Fibroblast of pulmonary artery (primary cell): ENCODE results near the gene CAND1.

ENCODE experiments used
- DNase-seq: peaks from one replicate; pipeline ENCODE4 v3.0.0-alpha.2; 2010; ENCODE audit warnings: low read depth
- H3K4me3 ChIP-seq: replicated peaks from 2 replicates; pipeline ENCODE4 v1.5.1; 2011; ENCODE audit warnings: low read depth, mild to moderate bottlenecking, control low read depth, low read length, moderate library complexity
- CTCF ChIP-seq: IDR thresholded peaks from 2 replicates; pipeline ENCODE4 v1.5.1; 2011; ENCODE audit warnings: mild to moderate bottlenecking, control low read depth, low read length, inconsistent platforms; ENCODE audit errors: missing control alignments

The CAND1 gene

GRCh38 chr12:67243260-67243659 is 25.9 kb upstream of the CAND1 start:
- no peak overlapping the region for H3K4me3 ChIP-seq
- no peak for TF ChIP-seq CTCF
- DNase-seq, result no peak

DNA sequence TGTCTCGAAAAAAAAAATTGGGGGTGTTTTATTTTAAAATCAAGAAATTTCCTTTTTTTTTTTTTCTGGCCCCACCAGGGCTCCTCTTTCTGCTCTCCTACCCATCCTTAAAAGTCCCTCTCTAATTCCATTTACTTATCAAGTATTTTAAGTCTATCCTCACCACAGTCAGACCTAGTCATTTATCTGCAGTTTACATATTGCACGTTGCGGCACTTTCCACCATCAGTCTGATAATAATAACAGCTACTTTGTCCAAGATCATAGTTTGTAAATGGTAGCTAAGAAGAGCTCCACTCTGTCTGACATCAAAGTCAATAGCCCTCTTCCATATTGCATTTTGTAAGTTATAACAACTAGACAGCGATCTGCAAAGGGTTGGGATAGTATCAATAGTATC is 23.6 kb upstream of the CAND1 start:
- no peak for TF ChIP-seq CTCF
- no peak for DNase-seq
- H3K4me3 ChIP-seq, result no peak overlapping the region

DNA sequence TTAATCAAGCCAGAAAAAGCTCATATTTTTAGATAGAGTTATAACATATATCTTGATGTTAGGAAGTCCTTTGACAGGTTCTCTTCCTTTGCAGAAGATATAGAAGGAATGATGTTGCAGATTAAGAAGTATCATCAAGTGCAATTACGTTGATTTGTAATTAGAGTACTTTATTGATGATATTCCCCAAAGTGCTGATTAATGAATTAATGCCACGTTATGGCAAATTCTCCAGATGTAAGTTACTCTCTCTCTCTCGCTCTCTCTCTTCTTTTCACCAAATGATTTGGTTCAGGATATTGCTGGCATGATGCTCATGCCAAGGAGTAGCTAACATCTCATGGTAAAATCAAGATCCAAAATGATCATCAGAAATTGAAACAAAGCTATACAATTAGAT is 18.1 kb upstream of the CAND1 start:
- DNase-seq, result no peak
- TF ChIP-seq CTCF, result no peak
- no peak overlapping the region for H3K4me3 ChIP-seq

DNA sequence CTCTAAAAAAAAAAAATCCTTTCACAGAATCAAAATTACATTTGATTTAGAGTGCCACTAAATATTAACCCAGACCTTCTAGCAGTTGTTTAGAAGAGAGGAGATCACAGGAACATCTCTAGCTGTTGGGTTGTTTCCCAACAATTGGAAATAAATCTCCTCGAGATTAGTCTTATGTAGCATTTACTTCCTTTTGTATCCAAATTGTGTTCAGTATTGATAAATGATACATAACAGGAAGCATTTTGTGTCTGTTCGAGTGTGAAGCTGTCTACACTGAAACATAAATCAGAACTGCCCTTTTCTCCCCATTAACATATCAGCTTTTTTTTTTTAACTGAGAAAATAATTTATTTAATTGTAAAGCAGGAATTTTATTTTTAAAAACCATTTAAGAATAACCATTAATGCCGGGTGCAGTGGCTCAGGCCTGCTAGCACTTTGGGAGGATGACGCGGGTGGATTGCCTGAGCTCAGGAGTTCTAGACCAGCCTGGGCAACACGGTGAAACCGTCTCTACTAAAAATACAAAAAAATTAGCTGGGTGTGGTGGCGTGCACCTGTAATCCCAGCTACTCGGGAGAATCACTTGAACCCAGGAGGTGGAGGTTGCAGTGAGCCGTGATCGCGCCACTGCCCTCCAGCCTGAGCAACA is 14.7 kb upstream of the CAND1 start:
- H3K4me3 ChIP-seq, result no peak overlapping the region
- DNase-seq, result no peak
- no peak for TF ChIP-seq CTCF

- TF ChIP-seq CTCF, result no peak
- DNase-seq, result no peak
- H3K4me3 ChIP-seq, result no peak overlapping the region
Observed at GRCh38 chr12:67256649-67257048, 12.5 kb upstream of the CAND1 start.

- no peak for DNase-seq
- no peak overlapping the region for H3K4me3 ChIP-seq
- TF ChIP-seq CTCF, result no peak
Observed at GRCh38 chr12:67263471-67263870, 5.7 kb upstream of the CAND1 start.

DNA sequence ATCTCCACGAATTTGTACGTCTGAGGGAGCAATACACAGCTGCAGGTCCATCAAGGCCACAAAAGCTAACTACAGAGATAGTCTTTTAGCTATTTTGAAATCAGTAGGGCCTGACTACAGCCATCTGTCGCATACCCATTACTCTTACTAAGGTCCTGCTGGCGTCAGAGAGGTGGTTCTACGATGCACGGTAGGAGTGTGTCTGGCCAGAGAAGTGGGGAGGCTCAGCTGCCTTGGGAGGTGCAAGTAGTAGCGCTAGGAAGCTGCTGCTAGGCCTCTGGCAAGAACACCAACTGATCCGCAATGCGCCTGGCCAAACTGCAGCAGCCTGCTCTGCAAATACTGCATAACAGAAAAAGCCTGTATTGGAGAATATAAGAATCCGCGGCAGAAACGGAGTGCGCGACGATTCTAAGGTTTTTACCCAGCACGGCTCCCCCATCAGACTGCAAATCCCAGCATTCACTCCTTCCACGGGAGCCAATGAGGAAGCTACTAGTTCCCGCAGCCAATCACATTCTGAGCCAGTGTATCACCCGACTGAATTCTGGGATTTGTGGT is 743 bp upstream of the CAND1 start:
- H3K4me3 ChIP-seq, result peak overlapping the region; percentile 93
- TF ChIP-seq CTCF, result no peak

More for the DNA sequence above, 743 bp upstream of the CAND1 start:
- peak; percentile 99 for DNase-seq
